ENCODE data around the gene CCL28.
"Not testable (repeated sequence)": the region's sequence is repeated elsewhere in the genome, so short reads cannot be mapped to it uniquely, and the experiment has no call there.

The CCL28 gene, protein sequence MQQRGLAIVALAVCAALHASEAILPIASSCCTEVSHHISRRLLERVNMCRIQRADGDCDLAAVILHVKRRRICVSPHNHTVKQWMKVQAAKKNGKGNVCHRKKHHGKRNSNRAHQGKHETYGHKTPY

DNA sequence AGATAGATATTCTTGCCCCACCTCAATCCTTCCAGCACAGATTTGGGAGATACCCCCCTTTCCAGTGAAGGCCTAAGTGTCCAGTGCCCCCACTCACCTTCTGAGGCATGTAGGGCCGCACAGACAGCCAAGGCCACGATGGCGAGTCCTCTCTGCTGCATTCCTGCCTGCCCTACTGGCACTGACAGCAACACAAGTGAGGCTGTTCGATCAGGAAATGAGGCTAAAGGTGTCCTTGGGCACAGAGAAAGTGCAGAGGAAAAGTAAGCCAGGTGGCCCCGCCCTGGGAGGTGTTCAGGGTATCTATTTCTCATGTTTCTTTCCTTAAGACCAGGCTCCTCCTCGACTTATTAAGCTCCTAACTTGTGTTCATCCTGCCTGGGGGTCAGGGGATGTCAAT is at the start of gene CCL28:
CCL28 (minus strand) TSS at position 236 of the 400 bp plus-strand sequence; CDS start at position 161, 75 bp downstream.
- Histone ChIP-seq H3K27me3 (ENCODE audit: low read length) (no peaks in the 10 kb centered on the region), H3K4me2 (ENCODE audit: low read depth, low read length, poor library complexity, severe bottlenecking) (no peak within 1 kb of the TSS), H3K4me3 (ENCODE audit: insufficient read depth, low read length, poor library complexity, severe bottlenecking) (no peak within 1 kb of the TSS), H3K79me2 (ENCODE audit: insufficient read depth, low read length) (no peaks in the 10 kb centered on the region), H3K9me3 (ENCODE audit: insufficient read depth, low read length) (no peaks in the 10 kb centered on the region), H3F3A (ENCODE audit: insufficient read depth) (no peaks in the 10 kb centered on the region), H3K9ac (ENCODE audit: low read length) (no peak within 1 kb of the TSS), H4K20me1 (ENCODE audit: low read depth, low read length) (no peaks in the 10 kb centered on the region), H2AFZ (ENCODE audit: low read depth, low read length, severe bottlenecking) (no peak within 1 kb of the TSS), H3K9me2 (replicated peaks; ENCODE audit: insufficient read depth, low read length) (no peaks in the 10 kb centered on the region), H3K36me3 (ENCODE audit: low read length) (no peaks in the 10 kb centered on the region), H3K27ac (ENCODE audit: low read depth, low read length) (no peak within 1 kb of the TSS)
- no peak for TF ChIP-seq EZH2phosphoT487 (conservative IDR thresholded peaks at IDR 0.05; ENCODE audit: low read length)
- TF ChIP-seq, protein P1, sequence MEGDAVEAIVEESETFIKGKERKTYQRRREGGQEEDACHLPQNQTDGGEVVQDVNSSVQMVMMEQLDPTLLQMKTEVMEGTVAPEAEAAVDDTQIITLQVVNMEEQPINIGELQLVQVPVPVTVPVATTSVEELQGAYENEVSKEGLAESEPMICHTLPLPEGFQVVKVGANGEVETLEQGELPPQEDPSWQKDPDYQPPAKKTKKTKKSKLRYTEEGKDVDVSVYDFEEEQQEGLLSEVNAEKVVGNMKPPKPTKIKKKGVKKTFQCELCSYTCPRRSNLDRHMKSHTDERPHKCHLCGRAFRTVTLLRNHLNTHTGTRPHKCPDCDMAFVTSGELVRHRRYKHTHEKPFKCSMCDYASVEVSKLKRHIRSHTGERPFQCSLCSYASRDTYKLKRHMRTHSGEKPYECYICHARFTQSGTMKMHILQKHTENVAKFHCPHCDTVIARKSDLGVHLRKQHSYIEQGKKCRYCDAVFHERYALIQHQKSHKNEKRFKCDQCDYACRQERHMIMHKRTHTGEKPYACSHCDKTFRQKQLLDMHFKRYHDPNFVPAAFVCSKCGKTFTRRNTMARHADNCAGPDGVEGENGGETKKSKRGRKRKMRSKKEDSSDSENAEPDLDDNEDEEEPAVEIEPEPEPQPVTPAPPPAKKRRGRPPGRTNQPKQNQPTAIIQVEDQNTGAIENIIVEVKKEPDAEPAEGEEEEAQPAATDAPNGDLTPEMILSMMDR (IDR thresholded peaks at IDR 0.05; ENCODE audit: insufficient read depth, low read length, poor library complexity, severe bottlenecking), result no peak

DNA sequence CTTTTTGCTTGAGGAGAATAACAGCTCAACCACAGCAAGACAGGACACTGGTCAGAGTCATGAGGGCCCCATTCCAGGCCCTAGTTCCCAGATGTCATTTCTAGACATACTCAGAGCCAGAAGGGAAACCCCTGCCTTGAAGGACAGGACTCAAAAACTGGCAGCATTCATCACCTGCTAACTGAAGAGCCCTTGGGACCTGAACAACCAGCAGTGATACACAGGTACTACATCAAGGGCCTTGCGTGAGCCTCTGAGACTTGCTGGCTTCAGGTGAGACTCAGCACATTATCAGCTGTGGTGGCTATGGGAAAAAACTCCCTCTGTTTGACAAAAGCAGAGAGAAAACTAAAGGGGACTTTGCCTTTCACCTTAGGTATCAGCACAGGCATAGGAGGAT is 48.9 kb upstream of the CCL28 start:
- Histone ChIP-seq H3K27me3 (ENCODE audit: low read length) (no peaks in the 10 kb centered on the region), H4K20me1 (ENCODE audit: low read depth, low read length) (no peaks in the 10 kb centered on the region), H3K36me3 (ENCODE audit: low read length) (peaks cover 13% of the 10 kb centered on the region), H2AFZ (ENCODE audit: low read depth, low read length, severe bottlenecking) (no peak overlapping the region), H3K79me2 (ENCODE audit: insufficient read depth, low read length) (no peaks in the 10 kb centered on the region), H3K9me2 (replicated peaks; ENCODE audit: insufficient read depth, low read length) (no peaks in the 10 kb centered on the region), H3K27ac (ENCODE audit: low read depth, low read length) (no peak overlapping the region), H3F3A (ENCODE audit: insufficient read depth) (no peaks in the 10 kb centered on the region), H3K4me3 (ENCODE audit: insufficient read depth, low read length, poor library complexity, severe bottlenecking) (no peak overlapping the region), H3K9ac (ENCODE audit: low read length) (no peak overlapping the region), H3K4me2 (ENCODE audit: low read depth, low read length, poor library complexity, severe bottlenecking) (no peak overlapping the region), H3K9me3 (ENCODE audit: insufficient read depth, low read length) (0 out of 2 replicates have a peak, but pooled peaks cover 2% of the 10 kb centered on the region)
- TF ChIP-seq EZH2phosphoT487 (conservative IDR thresholded peaks at IDR 0.05; ENCODE audit: low read length), result no peak
- TF ChIP-seq, protein P1 (IDR thresholded peaks at IDR 0.05; ENCODE audit: insufficient read depth, low read length, poor library complexity, severe bottlenecking), result no peak

DNA sequence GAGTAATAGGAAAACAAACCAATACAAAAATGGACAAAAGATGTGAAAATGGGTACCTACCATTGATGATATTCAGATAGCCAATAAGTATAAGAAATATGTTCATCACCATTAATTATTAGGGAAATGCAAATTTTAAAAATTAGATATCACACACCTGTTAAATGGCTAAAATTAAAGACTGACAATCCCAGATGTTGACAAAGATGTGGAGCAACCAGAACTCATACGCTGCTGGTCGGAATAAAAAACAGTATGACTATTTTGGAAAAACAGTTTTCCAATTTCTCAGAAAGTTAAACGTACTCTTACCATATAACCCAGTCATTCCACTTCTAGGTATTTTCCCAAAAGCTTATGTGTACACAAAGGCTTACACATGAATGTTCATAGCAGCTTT is 44.4 kb upstream of the CCL28 start:
- no peak overlapping the region for H3K4me2 ChIP-seq (ENCODE audit: low read depth, low read length, poor library complexity, severe bottlenecking)
- H3K4me3 ChIP-seq (ENCODE audit: insufficient read depth, low read length, poor library complexity, severe bottlenecking), result no peak overlapping the region
- no peaks in the 10 kb centered on the region for H3K27me3 ChIP-seq (ENCODE audit: low read length)
- H3K9me2 ChIP-seq (replicated peaks; ENCODE audit: insufficient read depth, low read length), result no peaks in the 10 kb centered on the region
- no peak for TF ChIP-seq EZH2phosphoT487 (conservative IDR thresholded peaks at IDR 0.05; ENCODE audit: low read length)
- TF ChIP-seq, protein P1 (IDR thresholded peaks at IDR 0.05; ENCODE audit: insufficient read depth, low read length, poor library complexity, severe bottlenecking), result no peak
- H3K27ac ChIP-seq (ENCODE audit: low read depth, low read length), result no peak overlapping the region
- no peak overlapping the region for H2AFZ ChIP-seq (ENCODE audit: low read depth, low read length, severe bottlenecking)
- no peaks in the 10 kb centered on the region for H3K79me2 ChIP-seq (ENCODE audit: insufficient read depth, low read length)
- no peaks in the 10 kb centered on the region for H3F3A ChIP-seq (ENCODE audit: insufficient read depth)
- no peak overlapping the region for H3K9ac ChIP-seq (ENCODE audit: low read length)
- H4K20me1 ChIP-seq (ENCODE audit: low read depth, low read length), result no peaks in the 10 kb centered on the region
- peaks cover 11% of the 10 kb centered on the region; the same call in 1 of the 2 replicates for H3K36me3 ChIP-seq (ENCODE audit: low read length)
- H3K9me3 ChIP-seq (ENCODE audit: insufficient read depth, low read length), result no peaks in the 10 kb centered on the region

DNA sequence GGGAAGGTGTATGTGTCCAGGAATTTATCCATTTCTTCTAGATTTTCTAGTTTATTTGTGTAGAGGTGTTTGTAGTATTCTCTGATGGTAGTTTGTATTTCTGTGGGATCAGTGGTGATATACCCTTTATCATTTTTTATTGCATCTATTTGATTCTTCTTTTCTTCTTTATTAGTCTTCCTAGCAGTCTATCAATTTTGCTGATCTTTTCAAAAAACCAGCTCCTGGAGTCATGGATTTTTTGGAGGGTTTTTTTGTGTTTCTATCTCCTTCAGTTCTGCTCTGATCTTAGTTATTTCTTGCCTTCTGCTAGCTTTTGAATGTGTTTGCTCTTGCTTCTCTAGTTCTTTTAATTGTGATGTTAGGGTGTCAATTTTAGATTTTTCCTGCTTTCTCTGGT is 29.4 kb upstream of the CCL28 start:
- H3K4me3 ChIP-seq (ENCODE audit: insufficient read depth, low read length, poor library complexity, severe bottlenecking); H3K79me2 ChIP-seq (ENCODE audit: insufficient read depth, low read length); H3F3A ChIP-seq (ENCODE audit: insufficient read depth); H3K27ac ChIP-seq (ENCODE audit: low read depth, low read length); H4K20me1 ChIP-seq (ENCODE audit: low read depth, low read length); H2AFZ ChIP-seq (ENCODE audit: low read depth, low read length, severe bottlenecking); H3K9me2 ChIP-seq (replicated peaks; ENCODE audit: insufficient read depth, low read length); H3K27me3 ChIP-seq (ENCODE audit: low read length); H3K4me2 ChIP-seq (ENCODE audit: low read depth, low read length, poor library complexity, severe bottlenecking); H3K9me3 ChIP-seq (ENCODE audit: insufficient read depth, low read length); H3K9ac ChIP-seq (ENCODE audit: low read length): not testable (repeated sequence)
- H3K36me3 ChIP-seq (ENCODE audit: low read length), result peaks cover 15% of the 10 kb centered on the region
